GM12892 (cell line): Measurements from ENCODE around the gene HDGF.

Experiments used
- POLR2A ChIP-seq: IDR thresholded peaks from 2 replicates; pipeline ENCODE4 v1.6.1; 2011; ENCODE audit warnings: low read depth, low read length, control low read depth
- POLR2AphosphoS5 ChIP-seq: IDR thresholded peaks from 2 replicates; pipeline ENCODE4 v1.6.1; 2011; ENCODE audit warnings: low read depth, low read length, control low read depth
- TAF1 ChIP-seq: IDR thresholded peaks from 2 replicates; pipeline ENCODE4 v1.6.1; 2011; ENCODE audit warnings: low read depth, mild to moderate bottlenecking, control low read depth, low read length, borderline replicate concordance

DNA sequence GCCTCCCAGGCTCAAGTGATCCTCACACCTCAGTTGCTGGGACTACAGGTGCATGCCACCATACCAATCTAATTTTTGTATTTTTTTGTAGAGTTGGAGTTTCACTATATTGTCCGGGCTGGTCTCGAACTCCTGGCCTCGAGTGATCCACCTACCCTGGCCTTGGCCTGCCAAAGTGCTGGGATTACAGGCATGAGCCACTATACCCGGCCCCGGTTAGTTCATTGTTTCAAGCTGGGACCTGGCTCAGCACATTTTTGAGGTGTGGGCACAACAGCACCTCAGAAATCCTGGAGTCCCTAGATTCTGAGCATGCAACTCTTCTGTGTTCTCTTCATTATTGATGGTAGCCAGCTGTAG, 43.9 kb upstream of the HDGF start:
- TF ChIP-seq TAF1, result no peak
- TF ChIP-seq POLR2A, result no peak
- no peak for TF ChIP-seq POLR2AphosphoS5
